ENCODE measurements around the gene CNTFR.

- TF ChIP-seq CTCF (IDR thresholded peaks at IDR 0.05; ENCODE audit: low read depth, low read length, missing input control) (no peak), RAD21 (IDR thresholded peaks at IDR 0.05) (no peak), SP1 (IDR thresholded peaks at IDR 0.05) (no peak), NR2F2 (IDR thresholded peaks at IDR 0.05) (no peak), TAF1 (conservative IDR thresholded peaks at IDR 0.05) (no peak), MAX (IDR thresholded peaks at IDR 0.05) (no peak), YY1 (IDR thresholded peaks at IDR 0.05) (no peak), RXRA (IDR thresholded peaks at IDR 0.05) (no peak), JUND (IDR thresholded peaks at IDR 0.05) (no peak), FOXA1 (IDR thresholded peaks at IDR 0.05) (no peak), GABPA (IDR thresholded peaks at IDR 0.05 in 1 of 2, conservative IDR thresholded peaks at IDR 0.05 in 1 of 2) (no peak), HNF4A (conservative IDR thresholded peaks at IDR 0.05) (no peak)
Observed at GRCh38 chr9:34566972-34567371, 22.6 kb downstream of the CNTFR start.

Measured in liver (tissue), 3 donors.